Suppressor macrophage (primary cell): Measurements from ENCODE around the gene GALNTL6.

ENCODE experiments used
- DNase-seq, 4 experiments: peaks; one replicate each; pipeline ENCODE4 v3.0.0-alpha.2; 2020 to 2022
- total RNA-seq, 17 experiments: gene quantifications; one replicate each; lab custom pipeline; 2026; ENCODE audit warnings: mixed read lengths in 6 of 17, inconsistent platforms in 3 of 17; lab: John Stamatoyannopoulos, UW

Gene GALNTL6
- total RNA-seq, result 0 to 4.6 (median 0.10) reads per million in 17 experiments

DNA sequence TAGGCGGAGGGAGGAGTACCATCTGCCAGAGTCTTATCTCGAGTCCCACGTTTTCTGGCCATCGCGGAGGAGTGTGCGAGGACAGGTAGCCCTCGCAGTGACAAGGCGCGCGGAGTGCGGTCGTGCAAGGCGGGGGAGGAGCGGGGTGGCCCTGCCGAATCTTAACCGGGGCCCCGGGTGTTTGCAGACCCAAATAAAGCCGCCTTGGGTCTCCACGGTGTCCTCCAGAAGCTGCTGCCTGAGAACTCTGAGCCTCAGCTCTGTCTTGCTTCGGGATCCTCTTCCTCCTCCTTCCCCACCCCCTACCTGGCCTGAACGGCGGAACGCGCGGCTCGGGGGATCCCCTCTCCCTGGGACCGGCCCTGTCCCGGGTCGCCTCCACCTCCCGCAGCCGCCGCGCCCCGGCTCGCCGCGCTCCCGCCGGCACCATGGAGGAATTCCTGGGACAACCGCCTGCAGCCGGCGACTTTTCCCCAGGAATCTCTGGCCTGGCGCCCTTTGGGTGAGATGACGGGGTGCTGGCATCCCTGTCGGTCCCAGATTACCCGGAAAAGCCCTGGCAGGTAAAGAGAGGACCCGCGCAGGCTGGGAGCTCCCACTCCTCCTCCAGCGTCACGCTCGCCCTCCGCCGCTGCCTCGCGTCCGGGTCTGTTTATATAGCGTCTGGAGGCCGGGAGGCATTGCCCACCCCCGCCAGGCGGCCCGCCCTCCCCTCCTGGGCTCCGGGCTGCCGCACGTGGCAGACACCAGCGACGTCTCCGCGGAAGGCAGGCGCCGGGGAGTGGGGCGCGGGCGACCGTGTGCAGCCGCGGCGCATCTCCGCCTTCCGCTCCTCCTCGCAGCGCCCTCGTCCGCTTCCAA is at the start of gene GALNTL6:
GALNTL6 (plus strand) TSS at position 740 of the 861 bp plus-strand sequence.
- DNase-seq, result peak in 2 of 4 experiments; percentile 17 to 30

DNA sequence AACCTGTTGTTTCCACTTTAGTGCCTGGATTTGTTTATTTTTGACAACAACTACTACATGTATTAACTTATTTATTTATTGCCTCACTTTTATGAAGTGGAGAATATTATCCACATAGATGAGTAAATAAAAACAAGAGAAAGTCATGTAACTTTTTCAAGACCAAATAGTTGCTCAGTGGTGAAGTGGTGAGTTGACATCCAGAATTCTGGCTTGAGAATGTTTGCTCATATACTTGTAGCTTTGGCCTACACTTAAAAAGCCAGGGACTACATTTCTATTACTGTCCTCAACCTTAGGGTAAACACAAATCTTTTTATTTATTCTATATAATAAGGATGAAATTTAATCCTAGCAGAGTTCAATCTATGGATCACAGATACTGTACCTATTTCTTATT is 47.7 kb upstream of the GALNTL6 start:
- no peak for DNase-seq

DNA sequence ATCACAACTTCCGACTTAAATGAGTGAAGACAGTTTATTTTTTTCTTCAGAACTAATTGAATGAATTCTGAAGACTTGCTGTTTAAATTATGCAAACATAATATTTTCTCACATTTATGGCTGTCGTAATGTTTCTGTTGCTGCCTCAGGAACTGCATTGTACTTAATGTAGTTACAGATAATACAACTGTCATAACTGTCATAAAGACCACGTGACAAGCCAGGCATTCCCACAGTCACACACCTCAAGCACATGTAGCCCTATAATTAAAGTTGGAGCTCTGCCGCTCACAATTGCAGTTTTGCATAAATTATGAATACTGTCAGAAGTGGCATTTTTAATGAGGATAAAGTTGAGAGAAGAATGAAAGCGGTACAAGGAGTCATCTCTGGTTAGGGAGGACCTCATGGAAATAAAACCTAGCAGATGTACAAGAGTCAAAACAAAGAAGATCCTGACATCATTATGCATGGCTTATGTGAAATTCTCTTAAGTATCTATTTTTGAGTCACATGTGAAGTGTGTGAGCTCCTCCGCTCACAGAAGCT is 38.5 kb upstream of the GALNTL6 start:
- DNase-seq, result no peak

DNA sequence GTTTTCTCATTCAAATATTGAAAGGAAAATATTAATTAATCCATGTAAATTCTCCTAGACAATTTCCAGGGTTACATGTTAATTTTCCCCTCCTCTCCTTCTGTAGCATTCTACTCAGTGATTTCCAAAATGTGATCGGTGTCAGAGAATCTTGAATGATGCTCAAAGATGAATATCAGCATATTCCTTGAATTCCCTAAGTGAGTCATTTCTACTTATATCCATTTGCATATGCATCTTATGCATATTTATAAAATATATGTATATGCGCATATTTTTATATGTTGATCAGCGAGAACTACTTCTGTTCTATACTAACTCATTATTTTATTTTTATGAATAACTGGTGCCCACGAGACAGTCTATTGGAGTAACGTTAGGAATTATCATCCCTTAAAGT is 33.9 kb upstream of the GALNTL6 start:
- no peak for DNase-seq

DNA sequence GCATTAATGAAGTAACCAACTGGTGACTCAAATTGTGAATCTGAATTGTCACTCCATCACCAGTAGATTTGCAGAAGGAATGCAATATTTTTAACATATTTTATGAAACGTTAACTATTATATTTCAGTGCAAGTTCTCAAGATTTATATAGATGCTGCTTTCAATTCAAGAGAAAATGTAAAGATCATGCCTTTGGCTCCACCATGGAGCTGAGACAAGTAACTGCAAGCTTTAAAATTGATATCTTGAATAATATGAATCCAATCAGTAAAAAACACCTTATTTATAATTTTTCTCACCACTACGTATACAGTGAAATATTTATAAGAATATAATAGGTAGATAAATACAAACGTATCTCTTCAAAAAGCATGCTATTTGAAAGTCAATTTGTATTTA is 27.8 kb upstream of the GALNTL6 start:
- DNase-seq, result no peak

DNA sequence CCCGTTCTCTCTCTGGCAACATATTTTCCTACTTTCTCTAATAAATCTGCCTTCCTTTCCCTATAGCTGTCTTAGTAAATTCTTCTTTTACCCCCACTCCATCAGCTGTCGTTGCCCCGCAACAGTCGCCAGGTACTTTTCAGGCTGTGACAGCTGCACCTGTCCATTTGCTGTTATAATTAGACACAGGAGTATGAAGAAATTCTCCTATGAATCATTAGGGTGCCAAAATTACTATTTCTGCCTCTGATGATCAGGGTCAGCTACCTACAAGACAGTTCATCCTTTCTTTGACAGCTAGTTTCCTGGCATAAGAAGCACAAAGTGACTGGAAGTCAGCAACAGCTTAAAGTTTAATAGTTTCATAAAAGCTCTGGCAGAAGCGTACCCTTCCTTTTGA is 19.5 kb upstream of the GALNTL6 start:
- DNase-seq, result no peak

DNA sequence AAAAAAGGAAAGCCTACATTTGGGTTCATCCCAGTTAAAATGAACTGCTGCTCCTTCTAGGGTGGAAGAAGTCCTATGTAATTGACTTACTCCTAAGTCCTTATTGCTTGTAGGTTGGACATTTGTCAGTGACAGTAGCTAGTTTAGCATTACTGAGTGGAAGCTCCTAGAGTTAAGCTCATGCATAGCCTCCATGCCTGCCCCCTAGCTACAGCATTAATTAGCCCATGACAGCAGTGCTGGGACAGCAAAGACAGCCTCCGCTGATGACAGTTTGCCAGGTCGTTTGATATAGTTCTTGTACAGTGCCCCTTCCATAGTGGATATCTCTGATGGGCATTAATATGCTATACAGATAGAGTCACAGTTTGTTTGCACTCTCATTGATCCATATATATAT is 18.7 kb upstream of the GALNTL6 start:
- DNase-seq, result no peak

DNA sequence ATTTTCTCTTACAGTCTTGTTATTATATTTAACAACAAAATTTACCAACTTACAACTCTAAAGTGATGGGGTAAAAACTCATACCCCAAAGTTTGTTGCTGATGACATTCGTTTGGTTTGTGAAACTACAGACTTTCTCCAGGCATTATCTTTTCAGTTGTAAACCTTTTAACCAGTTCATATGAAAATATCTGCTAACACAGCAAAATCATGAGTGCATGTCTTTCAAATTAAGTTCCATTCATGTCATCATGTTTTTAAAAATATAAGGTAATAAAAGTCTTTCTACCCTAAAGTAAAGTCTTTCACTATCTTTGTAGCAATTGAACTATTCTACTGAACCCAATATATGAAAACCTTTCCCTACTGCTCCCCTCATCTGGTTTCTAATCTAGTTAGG is 3.4 kb upstream of the GALNTL6 start:
- DNase-seq, result no peak

DNA sequence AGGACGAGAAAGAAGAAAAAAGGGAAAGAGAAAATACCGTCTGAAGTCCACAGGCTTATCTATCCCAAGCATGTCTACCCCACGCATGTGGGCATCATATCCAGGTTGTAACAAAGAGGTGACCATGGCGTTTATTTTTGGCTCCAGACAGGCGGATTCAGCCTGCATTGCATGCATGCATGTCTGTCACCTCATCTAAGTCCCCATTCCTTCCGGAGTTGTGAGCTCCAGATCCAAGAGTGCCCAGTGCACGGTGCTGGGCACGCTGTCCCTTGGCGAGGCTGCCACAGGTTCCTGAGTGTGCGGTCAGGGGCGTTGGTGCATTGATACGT is 905 bp upstream of the GALNTL6 start:
- no peak for DNase-seq

DNA sequence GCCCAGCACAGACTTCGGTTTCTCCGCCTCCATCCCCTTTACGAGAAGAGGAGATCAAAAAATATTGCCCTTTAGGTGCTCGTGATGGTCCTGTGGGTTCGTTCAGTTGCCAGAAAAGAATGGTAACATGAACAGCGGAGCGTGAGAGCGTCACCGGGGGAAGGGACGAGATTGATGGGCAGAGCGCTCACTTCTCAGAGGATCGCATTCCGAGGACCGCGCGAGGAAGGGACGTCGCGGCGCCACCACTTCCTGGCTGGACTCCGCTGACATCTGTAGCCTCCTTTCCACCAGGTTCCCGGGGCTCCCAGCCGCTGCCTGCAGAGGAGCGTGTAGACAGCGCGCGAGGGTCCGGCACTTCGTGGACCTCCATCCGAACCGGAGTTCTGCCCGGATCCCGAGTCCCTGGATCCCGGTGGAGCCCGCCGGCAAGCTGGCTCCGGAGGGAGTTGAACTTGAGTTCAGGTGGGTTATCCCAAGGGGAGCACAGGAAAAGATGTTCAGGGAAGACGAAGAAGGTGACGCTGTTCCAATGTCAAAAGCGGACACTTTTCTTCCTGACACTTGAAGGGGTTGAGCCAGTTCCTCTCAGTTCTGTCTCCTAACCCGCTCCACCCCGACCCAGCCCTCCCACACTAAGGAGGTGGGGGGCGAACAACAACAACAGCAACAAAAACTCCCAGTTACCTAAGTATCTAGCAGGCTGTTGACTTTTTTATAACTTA is 484 bp downstream of the GALNTL6 start:
- DNase-seq, result peak in 1 of 4 experiments; percentile 7

DNA sequence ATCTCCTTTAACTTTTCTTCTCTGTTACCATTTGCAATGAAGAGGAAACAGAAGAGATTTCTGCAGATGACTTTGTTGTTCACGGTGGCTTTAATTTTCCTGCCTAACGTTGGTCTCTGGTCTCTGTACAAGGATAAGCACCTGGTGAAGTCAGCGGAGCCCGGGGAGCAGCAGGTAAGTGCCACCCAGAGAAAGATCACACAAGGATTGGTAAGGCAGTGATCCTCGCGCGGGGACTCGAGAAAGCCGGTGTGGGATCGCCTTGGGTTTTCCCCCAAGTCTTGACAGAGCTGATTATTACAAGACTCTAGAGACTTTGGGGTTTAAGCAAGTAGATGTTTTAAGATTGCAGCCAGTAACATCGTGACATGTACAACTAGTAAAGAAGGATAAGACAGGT is 1.3 kb downstream of the GALNTL6 start:
- no peak for DNase-seq

DNA sequence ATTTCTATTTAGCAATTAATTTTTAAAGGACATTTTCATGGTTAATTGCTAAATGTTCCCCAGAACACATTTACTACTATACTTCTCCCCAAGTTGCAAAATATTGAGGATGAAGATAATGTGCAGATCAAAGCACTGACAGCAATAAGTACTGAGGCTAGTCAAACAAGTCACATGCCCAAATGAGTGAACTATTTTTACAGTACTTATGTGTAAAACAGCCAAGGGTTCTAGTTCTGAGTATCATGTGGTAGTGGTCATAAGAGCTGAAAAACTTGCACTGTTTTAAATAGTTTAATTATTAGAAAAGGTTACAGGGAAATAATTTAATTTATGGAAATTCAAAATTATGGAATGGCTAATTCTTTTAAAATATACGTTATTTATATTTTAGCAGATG is 3.8 kb downstream of the GALNTL6 start:
- peak in 1 of 4 experiments; percentile 14 for DNase-seq

DNA sequence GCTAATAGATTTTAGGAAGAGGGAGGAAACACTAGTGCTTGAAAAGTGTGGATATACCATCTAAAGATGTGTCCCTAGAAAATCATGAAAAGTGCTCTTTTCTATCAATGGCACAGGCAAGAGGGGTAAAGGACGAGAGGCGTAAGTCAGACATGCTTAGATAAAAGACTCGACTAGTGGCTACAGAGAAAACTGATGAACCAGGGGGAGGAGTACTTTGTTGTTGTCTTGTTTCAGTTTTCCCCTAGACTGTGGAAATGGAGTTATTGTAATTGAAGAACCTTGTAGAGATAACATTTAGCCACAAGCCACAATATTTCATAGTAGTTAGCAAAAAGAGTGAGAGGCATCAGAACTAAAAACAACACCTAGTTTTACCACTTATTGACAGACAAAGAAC is 21.4 kb downstream of the GALNTL6 start:
- DNase-seq, result no peak

DNA sequence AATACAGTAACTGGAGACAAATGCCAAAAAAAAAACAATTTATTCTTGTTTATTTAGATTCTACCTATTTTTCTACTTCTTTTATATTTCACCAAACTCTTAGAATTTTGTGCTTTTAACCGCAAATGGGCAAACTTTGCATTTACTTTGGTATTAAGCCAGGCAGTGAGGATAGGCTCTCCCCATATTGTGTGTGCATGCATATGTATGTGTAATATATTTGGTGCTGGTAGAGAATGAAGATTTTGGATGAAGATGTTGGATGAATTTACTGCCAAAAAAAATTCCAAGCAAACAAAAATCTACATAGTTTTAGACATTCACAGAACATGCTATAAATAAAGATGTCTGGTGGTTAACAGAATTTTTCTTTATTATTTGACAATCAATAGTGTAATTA is 30.3 kb downstream of the GALNTL6 start:
- DNase-seq, result no peak

DNA sequence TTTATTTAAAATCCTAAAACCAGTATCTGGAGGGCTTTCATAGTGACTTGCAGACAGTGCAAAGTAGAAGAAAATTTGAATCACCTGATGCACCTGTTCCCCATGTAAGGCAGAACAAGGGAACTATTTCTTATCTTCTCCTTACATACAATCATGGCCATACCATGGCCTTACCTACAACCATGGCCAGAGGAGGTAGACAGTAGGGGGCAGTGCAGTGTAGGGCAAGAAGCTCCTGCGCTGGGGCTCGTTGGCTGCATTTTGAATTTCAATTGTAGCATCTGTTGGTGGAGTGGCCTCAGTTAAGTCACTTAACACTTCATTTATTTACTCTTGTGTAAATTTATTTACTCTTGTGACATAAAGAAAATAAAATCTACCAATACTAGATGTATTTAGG is 33.0 kb downstream of the GALNTL6 start:
- peak; percentile 50 to 65 (median 56) for DNase-seq

DNA sequence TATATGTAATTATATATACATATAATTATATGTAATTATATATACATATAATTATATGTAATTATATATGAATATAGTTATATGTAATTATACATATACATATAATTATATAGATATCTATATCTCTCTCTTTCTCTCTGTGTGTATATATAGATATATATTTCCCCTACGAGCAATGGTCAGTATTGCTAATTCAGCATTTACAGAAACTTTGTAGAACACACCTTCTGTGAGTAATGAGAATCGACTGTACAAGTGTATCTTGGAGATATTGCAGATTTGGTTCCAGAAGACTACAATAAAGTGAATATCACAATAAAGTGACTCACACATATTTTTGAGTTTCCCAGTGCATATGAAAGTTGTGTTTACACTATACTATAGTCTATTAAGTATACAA is 33.7 kb downstream of the GALNTL6 start:
- DNase-seq, result no peak

DNA sequence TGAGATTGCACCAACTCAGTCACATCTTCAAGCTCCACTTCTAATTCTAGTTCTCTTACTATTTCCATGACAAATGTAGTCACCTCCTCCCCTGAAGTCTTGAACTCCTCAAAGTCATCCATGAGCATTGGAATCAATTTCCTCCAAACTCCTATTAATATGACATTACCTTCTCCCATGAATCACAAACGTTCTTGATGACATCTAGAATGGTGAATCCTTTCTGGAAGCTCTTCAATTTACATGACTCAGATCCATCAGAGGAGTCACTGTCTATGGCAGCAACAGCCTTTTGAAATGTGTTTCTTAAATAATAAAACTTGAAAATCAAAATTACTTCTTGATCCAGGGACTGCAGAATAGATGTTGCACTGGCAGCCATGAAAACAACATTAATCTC is 34.5 kb downstream of the GALNTL6 start:
- no peak for DNase-seq

DNA sequence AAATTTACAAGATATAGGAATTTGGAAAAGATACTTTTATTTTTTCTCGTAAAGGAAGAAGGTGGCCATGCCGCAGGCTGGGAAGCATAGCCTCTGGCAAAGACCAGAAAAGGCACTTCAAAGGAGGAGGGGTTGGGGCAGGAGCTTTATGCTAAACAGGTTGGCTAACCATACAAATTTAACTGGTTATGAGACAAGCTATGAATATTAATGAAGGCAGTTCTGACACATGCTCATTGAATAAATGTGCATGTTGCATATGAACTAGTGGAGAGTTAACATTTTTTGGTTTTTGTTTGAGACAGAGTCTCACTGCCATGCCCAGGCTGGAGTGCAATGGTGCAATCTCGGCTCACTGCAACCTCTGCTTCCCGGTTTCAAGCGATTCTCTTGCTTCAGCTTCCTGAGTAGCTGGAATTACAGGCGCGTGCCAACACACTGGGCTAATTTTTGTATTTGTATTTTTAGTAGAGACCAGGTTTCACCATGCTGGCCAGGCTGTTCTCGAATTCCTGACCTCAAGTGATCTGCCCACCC is 36.5 kb downstream of the GALNTL6 start:
- no peak for DNase-seq

DNA sequence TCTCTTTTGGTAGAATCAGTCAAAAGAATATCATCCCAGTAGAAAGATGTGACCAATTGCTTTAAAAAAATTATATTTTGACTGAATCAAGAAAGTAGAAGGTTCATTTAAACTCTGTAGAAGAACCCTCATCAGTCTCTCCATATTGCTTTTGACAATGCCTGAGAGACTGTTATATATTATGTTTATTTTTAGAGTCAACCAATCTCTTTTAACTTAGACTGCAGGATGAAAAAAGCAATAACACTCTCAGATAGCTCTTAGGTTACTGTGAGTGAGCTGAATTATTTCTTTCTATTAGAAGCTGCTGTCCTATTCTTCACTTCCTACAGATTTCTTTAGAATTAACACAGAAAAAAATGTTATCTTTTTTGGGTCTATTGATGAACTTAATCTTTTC is 38.1 kb downstream of the GALNTL6 start:
- DNase-seq, result no peak

DNA sequence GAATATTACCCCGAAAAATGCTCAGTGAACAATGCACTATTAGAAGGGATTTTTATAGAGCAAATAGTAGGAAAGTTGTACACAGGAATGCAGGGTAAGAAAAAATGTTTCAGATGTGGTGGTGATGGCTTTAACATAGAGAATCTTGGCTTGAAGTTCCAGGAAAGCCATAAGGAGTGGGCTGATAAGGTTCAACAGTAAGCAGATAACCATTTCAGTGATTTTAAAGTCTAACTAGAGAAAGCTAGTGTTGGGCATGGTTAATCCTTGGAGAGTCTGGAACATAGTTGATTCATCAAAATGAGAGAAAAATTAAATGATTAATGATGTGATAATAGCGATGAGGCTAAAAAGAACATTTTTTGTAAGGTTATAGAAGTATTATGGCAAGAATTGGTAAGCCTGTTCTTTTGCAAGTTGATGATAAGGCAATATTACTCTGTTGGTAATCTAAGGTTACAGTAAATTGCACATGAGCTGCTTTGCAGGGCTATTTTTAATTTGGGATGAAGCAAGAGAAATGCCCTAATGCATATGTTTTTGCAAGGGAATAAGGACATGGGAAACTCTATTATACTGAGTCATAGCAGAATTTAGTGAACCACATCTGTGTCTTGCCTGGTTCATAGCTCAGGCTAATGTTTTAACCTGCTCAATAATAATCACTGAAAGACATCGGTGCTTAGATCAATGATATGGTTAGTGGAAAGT is 44.3 kb downstream of the GALNTL6 start:
- no peak for DNase-seq

DNA sequence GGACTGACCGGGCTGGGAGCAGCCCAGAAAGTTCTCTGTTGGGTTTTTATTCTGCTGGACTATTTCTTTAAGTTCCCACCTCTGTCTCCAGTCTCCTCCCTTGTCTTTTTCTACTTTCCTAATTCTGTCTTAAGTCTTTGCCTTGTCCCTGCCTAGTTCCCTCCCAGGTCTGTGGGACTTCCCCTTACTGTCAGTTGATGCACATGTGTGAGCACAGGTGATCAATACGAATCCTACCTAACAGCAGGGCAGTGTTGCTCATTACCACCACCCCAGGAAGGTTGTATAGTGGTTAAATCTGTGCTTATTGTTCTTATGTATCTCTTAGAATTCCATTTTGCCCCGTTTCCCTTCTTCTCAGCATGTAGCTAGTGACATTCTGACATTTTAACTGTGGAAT is 62.1 kb downstream of the GALNTL6 start:
- no peak for DNase-seq

DNA sequence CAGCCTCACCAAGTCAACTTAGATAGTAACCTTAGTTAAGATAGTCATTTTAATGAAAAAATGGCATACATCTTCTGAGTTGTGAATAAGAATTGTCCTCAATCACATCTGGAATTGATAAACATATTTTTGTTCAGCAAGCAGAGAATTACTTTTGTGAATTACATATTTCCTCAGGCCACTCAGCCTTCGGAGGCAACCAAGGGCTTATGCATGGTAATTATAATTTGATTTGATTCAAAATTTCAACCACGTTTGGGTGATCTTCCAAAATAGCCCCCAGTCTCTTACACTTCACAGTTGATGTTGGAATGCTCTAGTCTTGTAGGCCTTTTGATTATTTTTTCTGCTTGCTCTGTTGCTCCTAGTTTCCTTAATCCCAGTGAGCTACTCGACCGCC is 63.4 kb downstream of the GALNTL6 start:
- no peak for DNase-seq

DNA sequence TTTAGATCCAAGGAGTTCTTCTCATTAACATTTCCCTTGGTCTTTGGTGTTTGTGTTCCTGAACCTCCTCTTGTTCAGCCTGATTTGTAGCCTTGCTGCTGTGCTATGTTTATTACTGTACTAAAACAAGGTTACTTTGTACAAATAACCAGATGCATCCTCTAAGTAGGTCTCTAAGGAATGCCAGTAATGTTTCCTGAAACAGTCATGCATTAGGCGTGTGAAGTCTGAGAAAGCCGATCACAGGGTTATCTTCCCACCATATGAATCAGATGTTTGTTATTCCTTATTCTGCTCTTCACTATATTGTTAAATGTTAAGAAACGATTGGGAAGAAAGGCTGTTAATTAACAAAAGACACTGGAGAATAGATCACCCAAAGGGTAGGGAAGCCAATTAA is 66.9 kb downstream of the GALNTL6 start:
- DNase-seq, result no peak
